Liver (tissue), 3 donors: ENCODE data around the gene DCN.

Experiments used
- JUND ChIP-seq, 2 donors: IDR thresholded peaks; 2 replicates each; pipeline ENCODE4 v1.6.1; 2016; ENCODE audit warnings: antibody characterized with exemption in 2 of 2
- MAX ChIP-seq: IDR thresholded peaks from 2 replicates; pipeline ENCODE4 v1.6.1; 2016; ENCODE audit warnings: antibody characterized with exemption
- RXRA ChIP-seq, 2 donors: IDR thresholded peaks; 2 replicates each; pipeline ENCODE4 v1.6.1; 2017 to 2018; ENCODE audit warnings: antibody characterized with exemption in 2 of 2, mild to moderate bottlenecking in 1 of 2
- SP1 ChIP-seq: IDR thresholded peaks from 2 replicates; pipeline ENCODE4 v1.6.1; 2018; ENCODE audit warnings: antibody characterized with exemption, mild to moderate bottlenecking
- YY1 ChIP-seq: IDR thresholded peaks from 2 replicates; pipeline ENCODE4 v1.6.1; 2016; ENCODE audit warnings: antibody characterized with exemption, mild to moderate bottlenecking
- TF ChIP-seq, protein P1 (sequence below): fragments of 150-350 bp; IDR thresholded peaks from 2 replicates; pipeline ENCODE4 v1.5.1; 2017; ENCODE audit warnings: improper control_type of control experiment, low read depth, low read length; ENCODE audit not compliant: missing input control
- donor health status: healthy.
- donor health status: healthy.

DNA sequence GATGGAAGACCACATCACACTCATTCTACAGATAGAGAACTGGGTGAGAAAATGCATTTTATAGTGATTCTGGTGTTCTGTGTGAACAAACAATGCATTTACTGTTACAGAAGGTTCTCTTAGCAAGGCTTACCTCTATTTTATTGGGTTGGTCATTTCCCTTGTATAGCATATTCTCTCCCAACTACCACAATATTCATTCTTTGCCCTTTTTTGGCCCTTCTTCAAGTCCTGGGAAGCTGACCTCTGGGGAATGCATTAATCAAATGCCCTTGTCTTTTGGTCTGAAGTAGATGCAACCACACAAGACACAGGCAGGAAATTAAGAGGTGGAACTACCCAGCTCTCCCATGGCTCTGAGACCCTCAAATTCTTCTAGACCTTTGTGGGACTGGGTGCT is 19.5 kb downstream of the DCN start:
- TF ChIP-seq MAX (no peak), JUND (IDR thresholded peaks at IDR 0.05) (no peak), YY1 (no peak), SP1 (no peak), RXRA (IDR thresholded peaks at IDR 0.05) (no peak)
- TF ChIP-seq, protein P1, sequence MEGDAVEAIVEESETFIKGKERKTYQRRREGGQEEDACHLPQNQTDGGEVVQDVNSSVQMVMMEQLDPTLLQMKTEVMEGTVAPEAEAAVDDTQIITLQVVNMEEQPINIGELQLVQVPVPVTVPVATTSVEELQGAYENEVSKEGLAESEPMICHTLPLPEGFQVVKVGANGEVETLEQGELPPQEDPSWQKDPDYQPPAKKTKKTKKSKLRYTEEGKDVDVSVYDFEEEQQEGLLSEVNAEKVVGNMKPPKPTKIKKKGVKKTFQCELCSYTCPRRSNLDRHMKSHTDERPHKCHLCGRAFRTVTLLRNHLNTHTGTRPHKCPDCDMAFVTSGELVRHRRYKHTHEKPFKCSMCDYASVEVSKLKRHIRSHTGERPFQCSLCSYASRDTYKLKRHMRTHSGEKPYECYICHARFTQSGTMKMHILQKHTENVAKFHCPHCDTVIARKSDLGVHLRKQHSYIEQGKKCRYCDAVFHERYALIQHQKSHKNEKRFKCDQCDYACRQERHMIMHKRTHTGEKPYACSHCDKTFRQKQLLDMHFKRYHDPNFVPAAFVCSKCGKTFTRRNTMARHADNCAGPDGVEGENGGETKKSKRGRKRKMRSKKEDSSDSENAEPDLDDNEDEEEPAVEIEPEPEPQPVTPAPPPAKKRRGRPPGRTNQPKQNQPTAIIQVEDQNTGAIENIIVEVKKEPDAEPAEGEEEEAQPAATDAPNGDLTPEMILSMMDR, result no peak
